ACC112 (cell line): Measurements from ENCODE around the gene EFCAB5.

Source experiments
- H2AFZ ChIP-seq: fragments of 200-600 bp; sonication (generic); one replicate; pipeline ENCODE4 v1.6.0; 2017; ENCODE audit warnings: antibody characterized with exemption, low read length; ENCODE audit not compliant: unreplicated experiment
- H3K27ac ChIP-seq: fragments of 200-600 bp; sonication (generic); 2 replicates; pipeline ENCODE4 v1.5.1; 2014; ENCODE audit warnings: low read depth, mild to moderate bottlenecking, antibody characterized with exemption, low read length, moderate library complexity
- H3K27me3 ChIP-seq: fragments of 200-600 bp; sonication (generic); 2 replicates; pipeline ENCODE4 v1.6.1; 2014; ENCODE audit warnings: mild to moderate bottlenecking, antibody characterized with exemption, low read length, moderate library complexity, mixed read lengths; ENCODE audit not compliant: insufficient read depth
- H3K36me3 ChIP-seq: fragments of 200-600 bp; sonication (generic); 2 replicates; pipeline ENCODE4 v1.6.1; 2016; ENCODE audit warnings: mild to moderate bottlenecking, antibody characterized with exemption, low read length, moderate library complexity, mixed read lengths; ENCODE audit not compliant: insufficient read depth
- H3K4me1 ChIP-seq: fragments of 200-600 bp; sonication (generic); one replicate; pipeline ENCODE4 v1.6.1; 2016; ENCODE audit warnings: low read length, mixed read lengths; ENCODE audit not compliant: insufficient read depth, unreplicated experiment, control insufficient read depth
- H3K4me3 ChIP-seq: fragments of 200-600 bp; sonication (generic); 2 replicates; pipeline ENCODE4 v1.5.1; 2014; ENCODE audit warnings: mild to moderate bottlenecking, low read depth, low read length
- H3K79me2 ChIP-seq: fragments of 200-600 bp; sonication (generic); one replicate; pipeline ENCODE4 v1.6.0; 2016; ENCODE audit warnings: low read length; ENCODE audit not compliant: control insufficient read depth, unreplicated experiment, insufficient read depth

EFCAB5 gene

DNA sequence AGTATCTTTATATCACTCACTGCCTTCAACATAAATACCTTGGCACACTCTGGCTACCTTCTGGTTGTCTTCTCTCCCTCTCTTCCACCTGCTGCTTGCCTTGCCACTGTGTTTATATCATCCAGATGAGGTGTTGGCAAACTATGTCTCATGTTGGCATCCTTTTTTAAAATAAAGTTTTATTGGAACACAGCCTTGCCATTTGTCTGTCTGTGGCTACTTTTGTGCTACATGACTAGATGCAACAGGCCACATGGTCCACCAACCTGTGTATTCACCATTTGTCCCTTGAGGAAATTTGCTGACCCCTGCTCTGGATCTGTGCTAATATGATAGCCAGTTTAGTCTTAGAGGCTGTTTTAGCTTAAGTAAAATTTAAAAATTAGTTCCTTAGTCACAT, 212.0 kb downstream of the EFCAB5 start:
- Histone ChIP-seq H3K4me1 (no peaks in the 10 kb centered on the region), H3K36me3 (peaks cover 23% of the 10 kb centered on the region), H3K27me3 (no peaks in the 10 kb centered on the region), H3K27ac (no peak overlapping the region), H3K4me3 (no peak overlapping the region), H2AFZ (no peak overlapping the region), H3K79me2 (peaks cover 55% of the 10 kb centered on the region)

DNA sequence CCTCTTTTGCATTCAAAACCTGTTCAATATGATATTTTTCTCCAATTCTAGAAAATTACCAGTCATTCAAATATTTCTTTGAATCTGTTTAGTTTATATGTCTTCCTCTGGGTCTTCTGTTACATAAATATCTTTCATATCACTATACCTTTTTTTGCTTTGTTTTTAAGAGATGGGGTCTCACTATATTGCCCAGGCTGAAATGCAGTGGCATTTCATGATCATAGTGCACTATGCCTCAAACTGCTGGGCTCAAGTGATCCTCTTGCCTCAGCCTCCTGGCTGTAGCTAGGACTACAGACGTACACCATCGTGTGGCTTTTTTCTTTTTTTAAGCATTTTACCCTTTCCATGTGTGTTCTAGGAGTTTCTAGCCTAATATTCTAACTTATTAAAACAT, 214.0 kb downstream of the EFCAB5 start:
- no peak overlapping the region for H2AFZ ChIP-seq
- H3K36me3 ChIP-seq, result peaks cover 42% of the 10 kb centered on the region
- H3K27ac ChIP-seq, result no peak overlapping the region
- H3K27me3 ChIP-seq, result no peaks in the 10 kb centered on the region
- H3K4me1 ChIP-seq, result no peaks in the 10 kb centered on the region
- H3K4me3 ChIP-seq, result no peak overlapping the region
- H3K79me2 ChIP-seq, result peaks cover 70% of the 10 kb centered on the region
